DMS53 treated with DMSO at 0.1 percent for 48 hours (cell line): ENCODE measurements around the gene JAML.
"Not testable (repeated sequence)": the region's sequence is repeated elsewhere in the genome, so short reads cannot be mapped to it uniquely, and the experiment has no call there.

Source experiments
- DNase-seq: peaks from one replicate; lab custom pipeline; 2025; ENCODE audit not compliant: unreplicated experiment; lab: John Stamatoyannopoulos, UW

JAML gene

GRCh38 chr11:118199135-118199534 is 25.7 kb downstream of the JAML start:
- DNase-seq, result no peak

GRCh38 chr11:118198370-118198769 is 26.4 kb downstream of the JAML start:
- DNase-seq, result peak; percentile 56

DNA sequence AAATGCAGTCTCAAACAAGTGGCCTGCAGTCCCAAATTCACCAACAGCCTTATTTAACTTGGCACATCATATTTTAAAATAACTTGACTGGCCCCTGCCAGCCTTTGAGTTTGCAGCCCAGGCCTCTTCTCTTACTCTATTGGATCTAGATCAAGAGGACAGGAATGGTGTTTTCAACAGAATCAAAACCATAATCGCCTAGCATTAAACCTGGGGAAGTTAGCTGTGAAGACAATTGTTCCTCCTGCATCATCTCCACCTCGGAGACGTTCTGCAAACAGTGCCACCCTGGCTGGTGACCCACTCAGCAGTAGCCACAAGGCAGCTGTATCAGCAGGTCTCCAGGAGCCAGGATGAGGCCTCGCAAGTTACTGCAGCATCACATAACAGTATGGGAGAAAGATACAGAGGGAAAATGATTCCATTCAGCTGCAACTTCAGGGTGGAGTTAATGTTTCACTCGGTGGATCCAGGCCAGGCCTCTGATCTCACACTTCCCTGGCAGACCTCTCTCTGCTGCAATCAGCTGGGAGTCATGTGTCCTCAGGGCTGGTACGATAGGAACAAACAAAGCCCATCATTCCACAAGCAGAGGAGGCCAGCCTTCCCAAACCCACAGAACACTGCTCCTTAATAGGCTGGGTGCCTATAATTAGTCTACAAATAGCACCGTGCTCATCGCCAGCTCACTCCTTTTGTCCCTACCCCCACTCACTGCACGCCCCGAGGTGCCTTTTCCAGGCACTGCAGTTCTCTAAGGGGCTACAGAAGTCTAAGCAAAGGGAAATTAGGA is 29.8 kb downstream of the JAML start:
- DNase-seq, result peak; percentile 91

- no peak for DNase-seq
Measured at GRCh38 chr11:118193910-118194566, 30.8 kb downstream of the JAML start.

DNA sequence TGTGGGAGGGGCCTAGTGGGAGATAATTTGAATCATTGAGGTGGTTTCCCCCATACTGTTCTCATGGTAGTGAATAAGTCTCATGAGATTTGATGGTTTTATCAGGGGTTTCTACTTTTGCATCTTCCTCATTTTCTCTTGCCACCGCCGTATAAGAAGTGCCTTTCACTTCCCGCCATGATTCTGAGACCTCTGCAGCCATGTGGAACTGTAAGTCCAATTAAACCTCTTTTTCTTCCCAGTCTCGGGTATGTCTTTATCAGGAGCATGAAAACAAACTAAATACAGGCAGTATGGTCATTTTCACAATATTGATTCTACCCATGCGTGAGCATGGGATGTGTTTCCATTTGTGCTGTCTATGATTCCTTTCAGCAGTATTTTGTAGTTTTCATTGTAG is 32.0 kb downstream of the JAML start:
- not testable (repeated sequence) for DNase-seq

GRCh38 chr11:118190942-118191506 is 33.8 kb downstream of the JAML start:
- not testable (repeated sequence) for DNase-seq

GRCh38 chr11:118186346-118187107 is 38.3 kb downstream of the JAML start:
- no peak for DNase-seq

GRCh38 chr11:118184784-118185579 is 39.8 kb downstream of the JAML start:
- no peak for DNase-seq

DNA sequence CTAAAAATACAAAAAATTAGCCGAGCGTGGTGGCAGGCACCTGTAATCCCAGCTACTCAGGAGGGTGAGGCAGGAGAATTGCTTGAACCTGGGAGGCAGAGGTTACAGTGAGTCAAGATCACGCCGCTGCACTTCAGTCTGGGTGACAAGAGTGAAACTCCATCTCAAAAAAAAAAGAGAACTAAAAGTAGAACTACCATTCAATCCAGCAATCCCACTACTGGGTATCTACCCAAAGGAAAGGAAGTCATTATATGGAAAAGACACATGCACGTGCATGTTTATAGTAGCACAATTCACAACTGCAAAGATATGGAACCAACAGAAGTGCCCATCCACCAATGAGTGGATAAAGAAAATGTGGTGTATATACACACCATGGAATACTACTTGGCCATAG is 41.1 kb downstream of the JAML start:
- not testable (repeated sequence) for DNase-seq

GRCh38 chr11:118180300-118180703 is 44.5 kb downstream of the JAML start:
- no peak for DNase-seq

GRCh38 chr11:118176778-118177134 is 48.1 kb downstream of the JAML start:
- no peak for DNase-seq

GRCh38 chr11:118175993-118176777 is 48.6 kb downstream of the JAML start, which contains the start of gene SCN2B:
Gene SCN2B, minus strand, starts transcription at chr11:118176639. Its CDS starts 208 bp downstream, at chr11:118176431.
- no peak for DNase-seq

DNA sequence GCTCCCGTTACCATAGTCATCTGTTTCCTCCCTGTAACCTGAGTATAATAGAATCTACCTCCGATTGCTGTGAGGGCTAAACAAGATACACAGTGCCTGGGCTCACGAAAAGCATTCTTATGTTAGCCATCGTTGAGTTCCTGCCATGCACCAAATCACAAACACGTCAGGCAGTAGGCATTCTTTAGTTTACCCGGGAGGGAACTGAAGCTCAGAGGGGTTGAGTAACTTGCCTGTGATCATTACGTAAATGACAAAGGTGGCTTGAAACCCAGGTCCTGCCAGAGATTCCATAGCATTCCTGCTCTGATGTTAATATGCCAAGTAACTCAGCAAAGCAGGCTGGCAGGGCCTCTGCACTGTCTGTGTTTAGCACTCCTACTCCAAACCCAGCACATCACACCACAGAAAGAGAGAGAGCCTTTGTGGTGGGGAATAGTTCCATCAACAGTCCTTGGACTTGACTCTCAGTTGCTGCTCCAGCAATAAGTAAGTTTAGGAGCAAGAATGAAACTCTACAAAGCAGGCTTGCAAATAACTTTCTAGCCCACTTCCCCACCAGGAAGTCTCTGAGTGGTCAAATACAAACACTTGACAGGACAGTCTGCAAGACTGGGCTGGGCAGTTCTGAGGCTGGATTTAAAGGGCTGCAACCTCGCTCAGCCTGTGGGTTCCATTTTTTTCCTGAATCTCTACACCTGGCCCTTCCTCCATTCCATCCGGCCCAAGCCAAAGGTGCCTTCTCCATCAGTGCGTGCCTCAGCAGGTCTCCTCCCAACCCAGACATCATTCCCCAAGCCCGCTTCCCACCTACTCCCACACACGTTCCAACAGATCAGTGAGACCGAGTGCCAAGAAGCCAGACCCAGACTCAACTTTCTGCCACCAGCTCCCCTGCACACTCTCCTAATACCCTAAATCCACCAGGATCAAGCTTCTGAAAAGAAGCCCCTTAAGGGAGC is 49.5 kb downstream of the JAML start:
- no peak for DNase-seq

- no peak for DNase-seq
Measured at GRCh38 chr11:118174006-118174567, 50.7 kb downstream of the JAML start.

GRCh38 chr11:118172356-118172755 is 52.5 kb downstream of the JAML start:
- DNase-seq, result no peak

- peak; percentile 62 for DNase-seq
Measured at GRCh38 chr11:118171269-118172062, 53.3 kb downstream of the JAML start.

GRCh38 chr11:118170882-118171268 is 53.9 kb downstream of the JAML start:
- DNase-seq, result no peak

- no peak for DNase-seq
Measured at GRCh38 chr11:118170231-118170630, 54.6 kb downstream of the JAML start.
